Activated T-helper 1 cell treated with anti-CD3 and anti-CD28 coated beads, Interleukin-12 subunit alpha, Interleukin-12 subunit beta, Interleukin-2, Interleukin-4 antibody, amounts not matched to agents 30 ng/mL and 10 ng/mL and 1 ng/mL, durations not matched to agents 14 hours and 24 hours and 36 hours (primary cell): ENCODE results near the gene CEP170B. TPM values are rescaled to one million over a fixed set of nuclear protein-coding genes. Genes with fewer than 3 reads are reported as not detected.

ENCODE experiments used
- DNase-seq: peaks from one replicate; pipeline ENCODE4 v3.0.0; 2021; ENCODE audit warnings: low spot score
- H3K27ac Mint-ChIP-seq: one replicate; pipeline ENCODE4 v1.8.0; 2021; ENCODE audit warnings: mild to moderate bottlenecking, mixed read lengths
- H3K27me3 Mint-ChIP-seq: one replicate; pipeline ENCODE4 v1.8.0; 2022; ENCODE audit warnings: mild to moderate bottlenecking, moderate library complexity, mixed read lengths; ENCODE audit not compliant: insufficient read depth
- H3K36me3 Mint-ChIP-seq: one replicate; pipeline ENCODE4 v1.8.0; 2021; ENCODE audit warnings: low read depth, mixed read lengths
- H3K4me1 Mint-ChIP-seq: one replicate; pipeline ENCODE4 v1.8.0; 2021; ENCODE audit warnings: low read depth, mixed read lengths
- H3K4me3 Mint-ChIP-seq: one replicate; pipeline ENCODE4 v1.8.0; 2021; ENCODE audit warnings: mild to moderate bottlenecking, moderate library complexity, mixed read lengths
- H3K9me3 Mint-ChIP-seq: one replicate; pipeline ENCODE4 v1.8.0; 2021; ENCODE audit warnings: mixed read lengths
- intact Hi-C: fragments of 100-400 bp; cut with micrococcal nuclease; formaldehyde crosslinking; loops from one replicate; pipeline ENCODE4 v1.15.1; 2024
- total RNA-seq: library from RNA; stranded (reverse); gene quantifications from 2 replicates; pipeline ENCODE4 v1.2.3, GENCODE V29; 2022

CEP170B gene
- 9.8 and 10.7 TPM in 2 replicates for total RNA-seq

DNA sequence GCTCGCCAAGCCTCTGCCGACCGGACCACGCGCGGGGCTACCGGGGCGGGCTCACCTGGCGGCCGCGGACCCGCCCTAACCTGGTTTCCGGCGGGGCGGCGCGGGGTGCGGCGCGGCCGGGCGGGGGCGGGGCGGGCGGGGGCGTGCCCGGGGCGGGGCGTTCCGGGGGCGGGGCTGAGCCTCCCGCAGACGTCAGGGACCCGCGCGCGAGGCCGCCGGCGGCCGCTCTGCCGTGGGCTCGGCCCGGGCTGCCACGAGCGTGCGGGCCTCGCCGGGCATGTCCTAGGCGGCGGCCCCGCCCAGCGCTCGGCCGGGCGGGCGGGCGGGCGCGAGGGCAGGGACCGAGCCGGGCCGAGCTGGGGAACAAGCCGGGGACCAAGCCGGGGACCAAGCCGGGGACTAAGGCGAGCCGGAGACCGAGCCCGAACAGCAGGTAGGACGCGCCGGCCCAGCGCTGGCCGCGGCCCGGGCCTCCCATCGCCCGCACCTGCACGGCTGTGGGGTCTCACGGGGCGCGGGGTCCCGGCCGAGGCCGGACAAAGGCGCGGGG lies at the start of gene CEP170B:
CEP170B (plus strand) TSS at position 188 of the 550 bp plus-strand sequence. CDS start 3,183 bp downstream, outside the sequence.
- H3K36me3 Mint-ChIP-seq = no peaks in the 10 kb centered on the region
- H3K4me1 Mint-ChIP-seq = peaks cover 7% of the 10 kb centered on the region
- peak; percentile 36 for DNase-seq
- H3K4me3 Mint-ChIP-seq = peak within 1 kb of the TSS; percentile 70
- intact Hi-C loops = loop anchor here (1.0 to 5.0 kb wide), 3 partner anchors 11 to 98 kb away; no protein-coding TSS in a partner anchor
- no peak within 1 kb of the TSS for H3K27ac Mint-ChIP-seq
- peaks cover 12% of the 10 kb centered on the region for H3K27me3 Mint-ChIP-seq
- H3K9me3 Mint-ChIP-seq = no peaks in the 10 kb centered on the region

DNA sequence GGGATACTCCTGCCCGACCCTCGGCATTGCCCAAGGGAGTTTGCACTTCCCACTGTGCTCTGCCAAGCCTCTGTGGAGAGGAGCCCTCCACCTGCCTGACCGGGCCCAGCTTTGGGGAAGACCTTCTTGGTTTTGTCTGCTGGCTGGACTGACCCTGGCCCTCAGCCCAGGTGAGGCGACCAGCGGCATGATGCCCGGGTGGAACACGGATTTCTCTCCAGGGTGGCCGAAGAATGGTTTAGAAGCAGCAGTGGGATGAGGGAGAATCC lies 48.5 kb upstream of the CEP170B start:
- Mint-ChIP-seq H3K36me3 (peaks cover 6% of the 10 kb centered on the region), H3K27me3 (no peaks in the 10 kb centered on the region), H3K4me3 (peak overlapping the region; percentile 91), H3K4me1 (peaks cover 14% of the 10 kb centered on the region), H3K9me3 (no peaks in the 10 kb centered on the region), H3K27ac (peak overlapping the region; percentile 92)
- no peak for DNase-seq
- intact Hi-C loops = no loop called here

DNA sequence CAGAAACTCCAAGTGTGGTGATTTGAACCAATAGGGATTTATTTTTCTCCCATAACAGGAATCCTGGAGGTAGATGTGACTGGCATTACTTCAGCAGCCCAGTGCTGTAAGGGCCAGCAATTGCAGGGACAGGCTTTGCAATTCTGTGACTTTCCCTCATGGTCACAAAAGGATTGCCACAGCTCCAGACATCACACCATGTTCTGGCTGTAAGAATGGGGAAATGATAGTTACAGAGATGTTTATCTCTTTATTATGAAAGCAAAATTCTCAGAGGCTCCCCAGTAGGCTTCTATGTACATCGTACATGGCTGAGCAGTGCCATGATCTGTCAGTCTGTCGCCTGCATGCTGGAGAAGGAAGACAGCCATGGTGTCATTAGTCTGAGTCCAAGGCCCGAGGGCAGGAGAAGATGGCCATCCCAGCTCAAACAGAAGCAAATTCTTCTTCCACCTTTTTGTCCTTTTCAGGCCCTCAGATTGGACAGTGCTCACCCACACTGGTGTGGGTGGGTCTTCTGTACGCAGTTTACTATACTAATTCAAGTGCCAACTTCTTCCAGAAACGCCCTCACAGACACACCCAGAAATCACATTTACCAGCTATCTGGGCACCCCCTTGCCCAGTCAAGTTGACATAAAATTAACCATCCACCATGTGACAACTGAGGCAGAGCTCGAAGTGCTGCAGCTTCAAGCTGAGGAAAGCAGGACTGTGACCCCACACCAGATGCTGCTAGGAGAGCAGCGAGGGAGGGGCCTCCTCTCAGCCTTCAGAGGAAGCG lies 46.9 kb upstream of the CEP170B start:
- Mint-ChIP-seq H3K9me3 (no peaks in the 10 kb centered on the region), H3K4me3 (no peak overlapping the region), H3K4me1 (peaks cover 14% of the 10 kb centered on the region), H3K36me3 (peaks cover 6% of the 10 kb centered on the region), H3K27me3 (no peaks in the 10 kb centered on the region), H3K27ac (no peak overlapping the region)
- intact Hi-C loops = no loop called here
- DNase-seq = no peak

DNA sequence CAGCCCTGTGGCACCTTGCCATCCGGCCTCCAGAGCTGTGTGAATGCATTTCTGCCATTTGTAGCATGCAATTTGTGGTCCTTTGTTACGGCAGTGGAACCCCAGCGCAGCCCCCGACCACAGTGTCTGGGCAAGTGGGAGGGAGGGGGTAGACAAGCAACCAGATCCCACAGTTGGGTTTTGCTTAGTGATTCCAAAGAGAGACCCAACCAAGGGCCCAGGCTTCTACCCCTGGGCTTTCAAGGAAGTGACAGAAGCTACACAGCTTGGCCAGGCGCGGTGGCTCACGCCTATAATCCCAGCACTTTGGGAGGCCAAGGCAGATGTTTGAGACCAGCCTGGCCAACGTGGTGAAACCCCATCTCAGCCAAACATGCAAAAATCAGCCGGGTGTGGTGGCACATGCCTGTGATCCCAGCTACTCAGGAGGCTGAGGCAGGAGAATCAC lies 46.3 kb upstream of the CEP170B start:
- Mint-ChIP-seq H3K4me1 (peaks cover 9% of the 10 kb centered on the region), H3K27me3 (no peaks in the 10 kb centered on the region), H3K36me3 (peaks cover 5% of the 10 kb centered on the region), H3K4me3 (no peak overlapping the region), H3K27ac (no peak overlapping the region), H3K9me3 (no peaks in the 10 kb centered on the region)
- intact Hi-C loops = no loop called here
- no peak for DNase-seq

DNA sequence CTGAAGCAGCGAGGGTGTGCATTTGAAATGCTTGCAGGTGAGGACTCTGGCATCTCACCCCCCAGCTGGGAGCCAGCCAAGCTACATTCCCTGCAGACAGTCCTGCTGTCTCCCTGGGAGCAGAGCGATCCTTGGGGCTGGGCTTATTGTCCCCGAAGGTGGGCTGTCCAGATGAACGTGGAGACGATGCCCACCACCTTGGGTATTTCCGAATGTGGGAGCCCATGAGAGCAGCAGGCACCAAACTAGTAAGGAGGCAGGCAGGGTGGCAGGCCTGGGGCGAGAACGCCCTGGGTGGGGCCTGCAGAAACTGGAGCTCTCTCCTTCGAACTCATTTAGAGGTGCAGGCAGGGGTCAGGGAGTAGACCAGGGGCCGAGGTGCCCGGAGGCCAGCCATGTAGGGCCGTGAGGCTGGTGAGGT lies 45.7 kb upstream of the CEP170B start:
- intact Hi-C loops = no loop called here
- no peak overlapping the region for H3K4me3 Mint-ChIP-seq
- no peak for DNase-seq

DNA sequence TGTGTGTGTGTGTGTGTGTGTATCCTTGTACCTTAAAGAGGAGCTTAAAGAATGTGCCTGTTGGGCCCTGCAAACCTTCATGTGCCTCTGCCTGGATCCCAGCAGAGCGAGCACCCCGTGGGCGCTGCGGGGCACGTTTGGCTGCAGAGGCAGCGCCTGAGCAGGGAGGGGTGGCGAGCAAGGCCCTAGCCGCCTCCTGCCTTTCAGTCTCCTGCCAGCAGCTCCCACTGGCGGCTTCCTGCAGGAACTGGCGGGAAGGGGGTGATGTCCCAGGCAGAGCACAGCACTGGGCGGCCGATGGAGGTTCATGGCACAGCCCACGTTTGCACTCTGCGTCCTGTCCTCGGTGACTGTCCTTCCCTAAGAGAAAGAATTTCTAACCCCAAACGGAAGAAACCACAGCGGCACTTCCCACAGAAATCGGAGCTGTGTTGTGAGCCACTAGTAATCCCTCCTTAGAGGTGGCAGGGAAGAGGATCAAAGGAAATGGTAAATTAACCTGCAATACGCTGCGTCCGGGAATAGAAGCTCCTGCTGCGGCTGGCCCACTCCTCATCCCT lies 44.3 kb upstream of the CEP170B start:
- Mint-ChIP-seq H3K36me3 (peaks cover 5% of the 10 kb centered on the region), H3K27me3 (peaks cover 16% of the 10 kb centered on the region), H3K27ac (no peak overlapping the region), H3K4me1 (peaks cover 4% of the 10 kb centered on the region), H3K4me3 (no peak overlapping the region), H3K9me3 (peaks cover 7% of the 10 kb centered on the region)
- DNase-seq = no peak
- intact Hi-C loops = no loop called here

More for the DNA sequence above, 45.7 kb upstream of the CEP170B start:
- no peak overlapping the region for H3K27ac Mint-ChIP-seq
- H3K36me3 Mint-ChIP-seq = peaks cover 2% of the 10 kb centered on the region
- H3K9me3 Mint-ChIP-seq = peaks cover 1% of the 10 kb centered on the region
- peaks cover 2% of the 10 kb centered on the region for H3K4me1 Mint-ChIP-seq
- H3K27me3 Mint-ChIP-seq = peaks cover 4% of the 10 kb centered on the region

DNA sequence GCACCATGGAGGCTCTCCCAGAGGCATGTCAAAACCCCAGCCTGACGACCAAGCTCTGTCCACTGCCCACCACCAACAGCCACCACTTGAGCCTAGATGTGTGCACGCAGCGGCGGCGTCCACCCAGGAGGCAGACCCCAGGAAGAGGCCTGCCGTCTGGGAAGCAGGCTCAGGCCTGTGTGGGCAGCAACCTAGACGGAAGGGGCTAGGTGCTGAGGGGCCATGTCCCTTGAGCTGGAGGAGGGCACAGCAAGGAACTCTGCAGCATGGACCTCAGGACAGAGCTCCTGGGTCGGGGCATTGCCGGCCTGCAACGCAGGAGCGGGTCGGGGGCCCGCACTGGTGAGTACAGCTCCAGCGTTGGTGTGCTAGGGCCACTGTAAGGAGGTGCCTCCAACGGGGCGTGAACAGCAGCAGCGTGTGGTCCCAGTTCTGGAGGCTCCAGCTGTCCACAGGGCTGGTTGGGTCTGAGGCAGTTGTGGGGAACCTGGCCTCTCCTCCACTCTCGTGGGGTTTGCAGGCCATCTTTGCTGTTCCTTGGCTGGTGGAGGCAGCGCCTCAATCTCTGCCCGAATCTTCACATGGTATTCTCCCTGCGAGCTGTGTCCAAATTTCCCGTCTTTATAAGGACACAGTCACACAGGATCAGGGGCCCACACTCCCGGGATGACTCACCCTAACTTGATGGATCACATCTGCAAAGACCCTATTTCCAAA lies 43.7 kb upstream of the CEP170B start:
- H3K4me1 Mint-ChIP-seq = peaks cover 8% of the 10 kb centered on the region
- intact Hi-C loops = no loop called here
- DNase-seq = no peak

DNA sequence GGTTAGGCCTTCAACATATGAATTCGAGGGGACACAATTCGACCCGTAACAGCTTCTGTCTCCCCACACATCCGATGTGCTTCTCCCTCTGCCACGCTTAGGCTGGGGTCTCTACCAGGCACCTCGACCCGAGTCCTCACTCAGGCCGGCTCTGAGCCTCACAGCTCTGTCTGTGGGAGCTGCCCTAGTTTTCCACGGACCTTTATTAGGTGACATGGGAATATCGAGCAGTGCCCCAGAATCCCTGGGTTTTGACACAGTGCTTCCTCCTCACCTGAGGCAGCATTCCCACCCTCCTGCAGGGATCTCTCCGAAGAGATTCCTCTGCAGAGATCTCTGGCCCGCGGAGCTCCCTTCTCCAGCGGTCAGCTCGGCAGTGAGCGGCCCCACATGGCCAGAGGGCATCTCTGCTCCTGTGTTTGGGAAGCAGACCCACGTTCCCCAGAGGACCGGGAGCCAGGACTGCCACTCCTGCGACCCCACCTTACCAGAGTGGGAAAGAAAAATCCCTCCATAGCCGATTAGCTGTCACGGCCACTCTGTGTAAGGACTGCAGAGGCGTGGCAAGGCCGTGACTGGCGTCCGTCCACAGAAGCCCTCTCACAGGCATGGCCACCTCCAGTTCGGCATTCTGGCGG lies 43.0 kb upstream of the CEP170B start:
- intact Hi-C loops = no loop called here
- no peak for DNase-seq
- Mint-ChIP-seq H3K4me1 (peaks cover 10% of the 10 kb centered on the region), H3K27ac (no peak overlapping the region), H3K27me3 (peaks cover 18% of the 10 kb centered on the region), H3K36me3 (peaks cover 2% of the 10 kb centered on the region), H3K9me3 (peaks cover 7% of the 10 kb centered on the region), H3K4me3 (no peak overlapping the region)

More for the DNA sequence above, 43.7 kb upstream of the CEP170B start:
- Mint-ChIP-seq H3K4me3 (no peak overlapping the region), H3K27ac (no peak overlapping the region), H3K36me3 (peaks cover 5% of the 10 kb centered on the region), H3K27me3 (peaks cover 16% of the 10 kb centered on the region), H3K9me3 (peaks cover 7% of the 10 kb centered on the region)

DNA sequence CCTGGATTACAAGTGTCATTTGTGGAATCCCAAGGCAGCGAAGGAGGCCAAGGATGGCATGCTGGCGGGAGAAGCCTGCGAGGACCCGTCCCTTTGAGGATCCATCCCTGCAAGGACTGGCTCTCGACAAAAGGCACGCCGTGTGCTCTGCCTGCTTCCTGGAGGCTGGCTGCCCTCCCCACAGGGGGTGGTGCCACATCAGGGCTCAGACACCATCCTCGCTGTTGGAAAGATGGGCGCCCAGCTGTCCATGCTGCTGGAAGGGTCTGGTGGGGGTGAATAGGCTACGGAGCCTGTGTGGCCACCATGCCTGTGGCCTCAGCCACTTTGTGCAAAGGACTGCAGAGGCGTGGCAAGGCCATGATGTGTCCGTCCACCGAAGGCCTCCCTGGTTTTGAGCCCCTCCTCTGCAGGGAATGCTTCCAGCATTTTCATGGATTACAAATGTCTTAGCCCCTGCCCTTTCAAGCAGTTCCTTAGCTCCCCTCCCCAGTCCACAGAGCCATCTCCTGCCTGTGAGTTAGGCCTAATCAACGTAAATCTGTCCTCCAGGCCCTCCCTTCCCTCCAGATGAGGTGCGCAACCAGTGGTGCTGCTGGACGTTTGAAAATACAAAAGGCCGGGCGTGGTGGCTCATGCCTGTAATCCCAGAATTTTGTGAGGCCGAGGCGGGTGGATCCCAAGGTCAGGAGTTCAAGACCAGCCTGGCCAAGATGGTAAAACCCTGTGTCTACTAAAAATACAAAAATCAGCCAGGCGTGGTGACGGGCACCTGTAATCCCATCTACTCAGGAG lies 42.0 kb upstream of the CEP170B start:
- H3K36me3 Mint-ChIP-seq = peaks cover 2% of the 10 kb centered on the region
- intact Hi-C loops = no loop called here
- no peak for DNase-seq
- no peak overlapping the region for H3K27ac Mint-ChIP-seq
- no peak overlapping the region for H3K4me3 Mint-ChIP-seq
- peaks cover 15% of the 10 kb centered on the region for H3K4me1 Mint-ChIP-seq
- peaks cover 7% of the 10 kb centered on the region for H3K9me3 Mint-ChIP-seq
- H3K27me3 Mint-ChIP-seq = peaks cover 25% of the 10 kb centered on the region

DNA sequence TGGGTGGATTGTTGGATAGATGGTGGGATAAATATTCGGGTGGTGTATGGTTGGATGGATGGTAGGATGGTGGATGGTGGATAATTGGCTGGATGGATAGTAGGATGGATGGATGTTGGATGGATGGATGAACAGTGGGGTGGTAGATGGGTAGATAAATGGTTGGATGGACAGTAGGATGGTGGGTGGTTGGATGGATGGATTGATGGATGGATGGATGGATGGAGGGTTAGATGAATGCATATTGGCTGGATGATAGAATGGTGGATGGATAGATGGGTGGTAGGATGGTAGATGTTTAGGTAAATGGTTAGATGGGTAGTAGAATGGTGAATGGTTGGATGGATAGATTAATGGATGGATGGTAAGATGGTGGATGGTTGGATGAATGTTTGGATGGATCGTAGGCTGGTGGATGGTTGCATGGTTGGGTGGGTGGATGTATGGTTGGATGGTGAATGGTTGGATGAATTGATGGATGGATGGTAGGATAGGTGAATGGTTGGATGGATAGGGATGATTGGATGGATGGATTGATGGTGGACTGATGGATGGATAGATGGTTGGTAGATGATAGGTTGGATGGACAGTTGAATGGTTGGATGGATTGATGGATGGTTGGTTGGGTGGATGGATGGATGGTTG lies 40.6 kb upstream of the CEP170B start:
- peak overlapping the region; percentile 47 for H3K4me3 Mint-ChIP-seq
- H3K27me3 Mint-ChIP-seq = peaks cover 26% of the 10 kb centered on the region

DNA sequence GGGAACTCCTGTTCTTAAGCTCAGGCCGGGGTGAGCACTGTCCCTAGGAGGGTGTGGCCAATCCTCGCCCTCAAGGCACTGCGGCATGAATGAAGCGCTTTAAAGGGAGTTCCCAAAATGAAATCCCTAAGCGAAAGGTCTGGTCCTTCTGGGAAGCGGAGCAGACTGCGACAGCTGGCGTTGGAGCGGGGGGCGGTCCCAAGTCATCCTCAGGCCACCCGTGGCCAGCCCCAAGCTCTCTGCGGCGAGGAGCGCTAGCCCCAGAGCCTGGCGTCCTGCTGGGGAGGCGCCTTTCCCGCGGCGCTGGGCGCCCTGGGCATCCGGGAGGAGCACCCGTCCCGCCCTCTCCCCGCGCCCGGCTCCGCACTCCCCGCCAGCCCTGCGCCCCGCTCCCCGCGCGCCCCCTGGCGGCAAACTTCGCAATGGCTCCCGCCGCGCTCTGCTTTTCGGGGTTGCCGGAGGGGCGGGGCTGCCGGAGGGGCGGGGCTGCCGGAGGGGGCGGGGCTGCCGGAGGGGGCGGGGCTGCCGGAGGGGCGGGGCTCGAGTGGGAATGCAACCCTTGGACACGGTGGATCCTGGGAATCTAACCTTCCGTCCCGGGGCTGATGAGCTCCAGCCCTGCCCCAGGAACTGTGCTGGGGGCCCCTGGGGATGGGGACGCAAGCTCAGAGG lies 38.7 kb upstream of the CEP170B start:
- H3K4me3 Mint-ChIP-seq = peak overlapping the region; percentile 57
- H3K9me3 Mint-ChIP-seq = peaks cover 7% of the 10 kb centered on the region
- H3K4me1 Mint-ChIP-seq = peaks cover 15% of the 10 kb centered on the region
- no peak overlapping the region for H3K27ac Mint-ChIP-seq
- intact Hi-C loops = loop anchor here (1.0 to 2.0 kb wide), 7 partner anchors 26 to 149 kb away; partner anchors contain the start of genes ADSS1 and CEP170B
- peaks cover 2% of the 10 kb centered on the region for H3K36me3 Mint-ChIP-seq
- DNase-seq = peak; percentile 92
- H3K27me3 Mint-ChIP-seq = peaks cover 35% of the 10 kb centered on the region

More for the DNA sequence above, 40.6 kb upstream of the CEP170B start:
- H3K27ac Mint-ChIP-seq = no peak overlapping the region
- peaks cover 7% of the 10 kb centered on the region for H3K9me3 Mint-ChIP-seq
- peaks cover 2% of the 10 kb centered on the region for H3K36me3 Mint-ChIP-seq
- intact Hi-C loops = no loop called here
- DNase-seq = no peak
- peaks cover 15% of the 10 kb centered on the region for H3K4me1 Mint-ChIP-seq
